Fibroblast of mammary gland (primary cell): ENCODE data around the gene MOCS1.

Experiments
- DNase-seq: peaks from one replicate; pipeline ENCODE4 v3.0.0-alpha.2; 2010; ENCODE audit warnings: low read depth
- H3K4me3 ChIP-seq: 2 replicates; pipeline ENCODE4 v1.5.1; 2011; ENCODE audit warnings: low read depth, mild to moderate bottlenecking, low read length, moderate library complexity; ENCODE audit not compliant: control insufficient read depth
- CTCF ChIP-seq: conservative IDR thresholded peaks from 2 replicates; pipeline ENCODE4 v1.5.1; 2011; ENCODE audit warnings: low read depth, low read length, inconsistent platforms; ENCODE audit not compliant: control insufficient read depth, insufficient read depth

The MOCS1 gene

DNA sequence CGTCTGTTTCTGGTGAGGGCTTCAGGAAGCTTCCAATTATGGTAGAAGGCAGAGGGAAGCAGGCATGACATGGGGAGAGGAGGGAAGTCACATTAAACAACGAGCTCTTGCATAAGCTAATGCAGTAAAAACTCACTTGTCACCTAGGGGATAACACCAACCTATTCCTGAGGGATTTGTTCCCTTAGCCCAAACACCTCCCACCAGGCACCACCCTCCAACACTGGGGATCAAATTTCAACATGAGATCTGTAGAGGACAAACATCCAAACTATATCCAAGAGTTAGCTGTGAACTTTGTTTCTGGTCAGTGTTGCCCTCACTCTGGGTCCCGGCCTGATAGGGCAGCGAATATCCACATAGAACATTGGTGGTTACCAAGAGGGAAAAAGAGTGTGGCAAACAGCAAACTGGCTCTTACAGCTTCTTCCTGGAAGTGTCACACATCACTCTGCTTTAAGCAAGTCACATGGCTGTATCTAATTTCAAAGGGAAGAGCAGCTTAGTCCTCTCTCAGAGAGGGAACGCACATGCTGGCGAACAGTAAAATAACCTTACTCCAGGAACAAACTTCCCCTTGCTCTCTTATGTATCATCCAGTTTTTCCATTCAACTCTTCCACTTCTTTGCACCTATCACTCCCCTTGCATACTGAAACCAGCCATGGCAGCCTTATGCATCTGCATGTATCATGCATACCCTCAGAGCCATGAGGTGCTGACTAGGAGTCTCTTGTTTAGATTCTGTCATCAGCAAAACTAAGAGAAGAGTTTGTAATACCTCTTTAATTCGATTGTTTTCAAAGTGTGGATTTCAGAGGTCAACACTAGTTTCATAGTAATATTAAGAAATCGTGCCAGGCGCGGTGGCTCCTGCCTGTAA lies 4.8 kb upstream of the MOCS1 start:
- no peak for DNase-seq
- H3K4me3 ChIP-seq = no peak overlapping the region
- TF ChIP-seq CTCF = no peak

DNA sequence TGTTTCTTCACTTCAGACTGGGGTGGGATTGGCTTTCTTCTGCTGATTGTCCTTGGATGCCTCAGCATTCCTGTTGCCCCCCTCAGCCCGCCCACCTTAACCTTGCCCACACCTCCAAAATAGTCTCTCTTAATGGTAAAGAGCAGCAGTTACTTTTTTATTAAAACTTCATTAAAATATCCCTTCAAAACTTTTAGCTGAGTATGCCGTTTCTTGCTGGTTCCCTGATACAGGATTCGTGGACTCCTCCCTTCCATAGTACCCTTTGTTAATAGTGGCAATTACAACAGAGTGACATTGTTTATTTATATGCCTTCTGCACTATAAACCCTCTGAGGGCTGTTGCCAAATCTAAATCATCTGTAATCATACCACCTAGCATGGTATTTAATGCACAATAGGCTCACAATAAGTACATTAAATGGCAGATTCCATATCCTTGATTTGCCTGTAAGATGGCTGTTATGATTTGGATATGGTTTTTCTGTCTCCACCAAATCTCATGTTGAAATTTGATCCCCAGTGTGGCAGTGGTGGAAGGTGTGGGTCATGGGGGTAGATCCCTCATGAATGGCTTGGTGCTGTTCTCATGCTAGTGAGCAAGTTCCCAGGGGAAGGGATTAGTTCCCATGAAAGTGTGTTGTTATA lies 3.5 kb upstream of the MOCS1 start:
- no peak overlapping the region for H3K4me3 ChIP-seq
- TF ChIP-seq CTCF = no peak
- no peak for DNase-seq

GRCh38 chr6:39936857-39937256 lies 2.6 kb upstream of the MOCS1 start:
- no peak for DNase-seq
- TF ChIP-seq CTCF = no peak
- H3K4me3 ChIP-seq = no peak overlapping the region

GRCh38 chr6:39935241-39935640 lies 979 bp upstream of the MOCS1 start:
- no peak for DNase-seq
- no peak for TF ChIP-seq CTCF
- no peak overlapping the region for H3K4me3 ChIP-seq

DNA sequence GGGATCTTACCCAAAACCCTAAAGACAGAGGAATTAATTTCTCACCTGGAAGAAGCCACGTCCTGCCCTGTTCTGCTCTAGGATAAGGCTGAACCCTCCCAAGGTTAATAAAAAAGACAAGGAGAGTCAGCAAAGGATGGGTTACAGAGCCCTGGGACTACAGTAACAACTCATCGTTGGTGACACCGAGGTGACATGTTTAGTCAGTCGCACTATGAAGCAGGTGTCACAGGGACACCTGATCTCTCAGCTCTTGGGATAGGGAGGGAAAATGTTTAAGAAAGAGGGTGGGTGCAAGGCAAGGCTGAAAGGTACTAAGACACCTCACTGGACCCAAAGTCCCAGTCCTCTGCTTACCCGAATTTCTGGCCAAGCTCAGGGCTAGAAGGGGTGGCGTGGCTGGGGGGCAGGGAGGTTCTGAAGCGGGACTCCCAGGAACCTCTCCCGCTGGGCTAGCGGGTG lies 562 bp downstream of the MOCS1 start:
- TF ChIP-seq CTCF = no peak

DNA sequence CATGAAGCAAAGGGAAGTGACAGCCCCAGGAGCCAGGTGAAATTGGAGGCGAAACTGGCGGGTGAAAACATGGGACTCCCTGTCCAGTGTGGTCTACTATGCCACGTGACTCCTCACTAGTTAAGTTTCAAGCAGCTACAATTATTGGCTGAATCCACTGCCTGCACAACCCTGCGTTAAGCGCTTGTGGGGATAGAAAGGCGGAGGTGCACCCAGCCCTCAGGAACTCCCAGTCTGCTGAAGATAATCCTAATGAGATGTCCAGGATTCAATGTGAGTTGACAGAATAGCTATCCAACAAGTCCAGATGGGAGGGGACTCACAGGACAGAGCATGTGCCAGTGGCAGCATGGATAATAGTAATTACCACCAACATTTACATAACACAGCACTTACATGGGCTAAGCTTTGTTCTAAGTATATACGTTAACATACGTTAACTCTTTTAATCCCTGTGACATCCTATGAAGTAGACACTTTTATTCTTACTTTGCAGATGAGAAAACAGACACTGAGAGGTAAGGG lies 1.8 kb downstream of the MOCS1 start:
- no peak for TF ChIP-seq CTCF
- H3K4me3 ChIP-seq = no peak overlapping the region

More for the DNA sequence above, 562 bp downstream of the MOCS1 start:
- no peak for DNase-seq
- peak overlapping the region; percentile 80 for H3K4me3 ChIP-seq

More for the DNA sequence above, 1.8 kb downstream of the MOCS1 start:
- DNase-seq = no peak
